ENCODE measurements around the gene OPTN.
"Not testable (repeated sequence)": the region's sequence is repeated elsewhere in the genome, so short reads cannot be mapped to it uniquely, and the experiment has no call there.

Gene OPTN

DNA sequence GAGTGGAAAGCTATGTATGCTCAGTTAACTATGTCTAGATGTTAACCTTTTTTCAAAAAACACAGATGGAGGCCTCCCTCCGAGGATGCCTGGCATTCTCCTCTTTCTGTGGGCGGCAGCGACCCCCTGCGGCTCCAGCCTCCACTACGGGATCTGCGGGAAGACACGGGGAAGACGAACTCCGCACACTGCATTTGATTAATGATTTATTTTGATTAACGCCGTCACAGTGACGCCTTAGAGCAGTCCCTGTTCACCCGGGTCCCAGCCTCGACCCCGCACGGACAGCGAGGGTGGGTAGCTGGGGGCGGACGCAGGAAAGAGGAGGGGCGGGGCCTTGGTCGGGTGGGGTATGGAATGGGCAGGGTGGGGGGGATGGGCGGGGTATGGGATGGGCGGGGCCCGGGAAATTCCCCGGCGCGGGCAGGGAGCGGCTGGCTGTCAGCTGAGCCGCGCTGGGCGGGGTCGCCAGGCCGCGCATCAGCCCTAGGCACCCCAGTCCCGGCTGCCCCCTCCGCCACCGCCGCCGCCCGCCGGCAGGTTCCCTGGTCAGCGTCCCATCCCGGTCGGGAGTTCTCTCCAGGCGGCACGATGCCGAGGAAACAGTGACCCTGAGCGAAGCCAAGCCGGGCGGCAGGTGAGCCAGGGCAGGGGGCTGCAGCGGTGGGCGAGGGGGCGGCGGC, at the start of gene OPTN:
OPTN (plus strand) TSS at position 498 of the 683 bp plus-strand sequence. CDS start 8,960 bp downstream, outside the sequence.
- no peak for DNase-seq

DNA sequence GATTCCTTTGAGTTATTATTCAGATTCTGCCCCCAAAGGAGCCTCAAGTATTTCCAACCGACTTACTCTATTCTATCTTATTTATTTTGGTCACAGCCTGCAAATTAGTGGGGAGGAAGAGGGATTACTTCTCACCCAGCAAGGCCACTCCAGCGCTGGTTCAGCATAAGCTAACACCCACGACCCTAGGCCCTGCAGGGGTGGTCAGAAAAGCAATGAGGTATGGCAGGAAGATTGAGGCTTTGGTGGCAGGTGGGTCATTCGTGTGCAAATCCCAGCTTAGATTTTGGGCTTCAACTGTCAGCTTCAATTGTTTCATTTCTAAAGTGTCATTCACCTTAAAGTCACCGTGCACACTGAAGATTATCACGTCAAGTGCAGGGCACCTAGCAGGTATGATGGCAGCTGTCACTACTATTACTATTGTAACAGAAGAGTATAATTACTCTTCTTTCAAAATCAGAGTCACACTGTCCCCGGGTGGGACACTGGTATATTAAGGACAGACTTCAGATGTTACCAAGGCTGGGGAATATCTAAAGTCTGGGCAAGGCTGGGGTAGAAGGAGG, 48.8 kb upstream of the OPTN start:
- DNase-seq: no peak

DNA sequence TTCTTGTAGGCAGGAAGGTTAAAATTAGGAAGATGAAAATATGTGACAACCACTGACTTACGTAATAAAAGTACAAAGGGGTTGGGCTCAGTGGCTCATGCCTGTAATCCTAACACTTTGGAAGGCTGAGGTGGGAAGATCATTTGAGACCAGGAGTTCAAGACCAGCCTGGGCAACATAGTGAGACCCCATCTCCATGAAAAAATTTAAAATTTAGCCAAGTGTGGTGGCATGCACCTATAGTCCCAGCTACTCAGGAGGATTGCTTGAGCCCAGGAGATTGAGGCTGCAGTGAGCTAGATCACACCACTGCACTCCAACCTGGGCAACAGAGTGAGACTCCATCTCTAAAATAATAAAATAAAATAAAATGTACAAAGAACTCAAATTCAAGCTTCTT, 46.8 kb upstream of the OPTN start:
- not testable (repeated sequence) for DNase-seq

DNA sequence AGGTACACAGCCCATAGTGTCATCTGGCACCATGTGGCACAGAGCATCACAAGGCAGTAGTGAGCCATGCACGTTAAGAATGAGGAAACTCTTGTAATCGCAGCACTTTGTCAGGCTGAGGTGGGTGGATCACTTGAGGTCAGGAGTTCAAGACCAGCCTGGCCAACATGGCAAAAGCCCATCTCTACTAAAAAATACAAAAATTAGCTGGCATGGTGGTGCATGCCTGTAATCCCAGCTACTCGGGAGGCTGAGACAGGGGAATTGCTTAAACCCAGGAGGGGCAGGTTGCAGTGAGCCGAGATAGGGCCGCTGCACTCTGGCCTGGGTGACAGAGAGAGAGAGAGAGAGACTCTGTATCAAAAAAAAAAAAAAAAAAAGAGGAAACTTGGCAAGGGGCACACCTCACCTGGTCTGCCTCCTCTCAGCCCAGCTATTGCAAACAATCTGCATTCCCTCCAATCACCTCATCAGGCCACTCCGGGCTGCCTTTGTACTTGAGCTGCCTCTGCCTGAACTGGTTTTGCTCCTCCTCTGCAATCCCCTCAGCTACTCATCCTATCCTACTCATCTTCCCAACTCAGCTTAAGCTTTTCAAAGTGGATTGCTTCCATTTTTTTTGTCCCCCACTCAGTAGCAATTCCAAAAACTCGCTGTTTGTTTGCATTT, 46.0 kb upstream of the OPTN start:
- no peak for DNase-seq

DNA sequence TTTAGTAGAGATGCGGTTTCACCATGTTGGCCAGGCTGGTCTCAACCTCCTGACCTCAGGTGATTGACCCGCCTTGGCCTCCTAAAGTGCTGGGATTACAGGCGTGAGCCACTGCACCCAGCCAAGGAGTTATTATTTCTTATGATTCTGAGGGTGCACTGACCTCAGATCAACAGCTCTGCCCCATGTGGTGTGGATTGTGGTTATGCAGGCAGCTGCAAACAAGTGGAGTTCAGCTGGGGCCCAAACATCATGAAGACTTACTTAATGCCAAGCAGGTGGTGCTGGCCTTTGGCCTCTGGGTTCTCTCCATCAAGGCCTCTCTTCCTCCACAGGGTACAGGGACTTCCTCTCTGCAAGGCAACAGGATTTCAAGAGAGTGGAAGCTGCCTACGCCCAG, 45.1 kb upstream of the OPTN start:
- DNase-seq: no peak

DNA sequence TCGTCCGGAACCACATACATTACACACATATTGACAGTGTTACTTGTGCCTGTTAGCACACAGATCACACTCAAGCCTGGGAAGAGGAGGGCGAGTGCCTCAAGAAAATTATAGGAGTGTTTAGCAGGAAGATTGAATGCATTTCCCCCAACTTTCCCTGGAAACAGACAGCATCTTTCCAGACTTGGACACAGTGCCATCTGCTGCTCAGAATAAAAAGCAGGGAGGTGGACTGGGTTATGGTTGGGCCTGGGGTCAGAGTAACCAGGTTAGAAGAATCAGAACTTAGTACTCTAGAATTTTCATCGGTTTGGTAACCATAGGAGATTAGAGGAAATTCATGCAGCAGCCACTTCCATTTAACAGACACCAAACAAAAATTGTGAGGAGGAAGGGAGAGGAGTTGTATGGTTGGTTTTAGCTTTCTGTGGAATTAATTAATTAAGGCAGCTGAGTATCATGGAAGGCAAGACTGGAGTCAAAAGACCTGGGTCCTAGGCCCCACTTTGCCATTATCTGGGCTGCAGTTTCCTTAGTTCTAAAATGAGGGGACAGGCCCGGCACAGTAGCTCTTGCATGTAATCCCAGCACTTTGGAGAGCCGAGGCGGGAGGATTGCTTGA, 43.4 kb upstream of the OPTN start:
- no peak for DNase-seq

DNA sequence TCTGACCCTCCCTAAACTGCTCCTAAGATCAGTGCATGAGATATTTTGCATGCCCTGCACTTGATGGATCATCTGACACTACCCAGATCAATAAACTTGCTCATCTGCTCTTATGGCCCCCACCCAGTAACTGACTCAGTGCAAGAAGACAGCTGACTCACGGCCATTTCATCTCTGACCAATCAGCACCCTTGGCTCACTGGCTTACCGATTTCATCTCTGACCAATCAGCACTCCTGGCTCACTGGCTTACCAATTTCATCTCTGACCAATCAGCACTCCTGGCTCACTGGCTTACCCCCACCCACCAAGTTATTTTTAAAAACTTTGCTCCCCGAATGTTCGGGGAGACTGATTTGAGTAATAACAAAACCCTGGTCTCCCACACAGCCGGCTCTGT, 37.2 kb upstream of the OPTN start:
- no peak for DNase-seq

DNA sequence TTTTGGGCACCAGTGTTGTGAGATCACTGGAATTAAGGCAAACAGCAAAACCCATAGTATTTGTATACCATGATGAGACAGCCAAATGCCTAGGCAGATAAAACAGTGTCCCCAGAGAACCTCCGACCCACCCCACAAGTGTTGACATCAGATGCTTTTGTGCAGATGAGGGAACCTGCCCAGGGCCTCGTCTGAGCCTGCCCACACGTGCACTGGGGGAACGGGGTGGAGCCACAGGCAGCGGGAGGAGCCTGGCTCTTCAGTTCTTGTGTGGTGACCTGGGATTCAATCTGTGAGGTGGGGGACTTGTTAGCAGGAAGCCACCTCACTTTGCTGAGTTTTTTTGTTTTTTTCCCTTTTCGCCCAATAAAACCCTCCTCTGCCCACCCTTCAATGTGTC, 33.4 kb upstream of the OPTN start:
- no peak for DNase-seq

DNA sequence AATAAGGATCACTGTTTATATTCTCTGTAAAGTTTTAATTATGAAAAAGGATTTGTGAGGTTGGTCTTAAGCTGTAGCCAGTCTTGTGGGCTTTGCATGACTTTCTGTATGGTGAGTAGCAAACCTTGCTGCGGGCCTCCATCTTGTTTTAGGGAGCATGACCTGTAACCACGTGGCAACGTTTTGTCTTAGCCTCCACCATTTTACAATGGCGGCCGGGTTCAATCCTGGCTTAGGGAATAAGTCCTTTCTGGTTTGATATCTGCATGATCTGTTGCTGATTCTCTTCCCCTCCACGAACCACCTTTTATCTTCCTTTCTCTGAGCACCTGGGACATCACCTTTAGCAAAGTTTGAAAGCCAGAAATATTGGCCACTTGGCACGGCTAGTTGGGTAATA, 32.5 kb upstream of the OPTN start:
- DNase-seq: no peak

DNA sequence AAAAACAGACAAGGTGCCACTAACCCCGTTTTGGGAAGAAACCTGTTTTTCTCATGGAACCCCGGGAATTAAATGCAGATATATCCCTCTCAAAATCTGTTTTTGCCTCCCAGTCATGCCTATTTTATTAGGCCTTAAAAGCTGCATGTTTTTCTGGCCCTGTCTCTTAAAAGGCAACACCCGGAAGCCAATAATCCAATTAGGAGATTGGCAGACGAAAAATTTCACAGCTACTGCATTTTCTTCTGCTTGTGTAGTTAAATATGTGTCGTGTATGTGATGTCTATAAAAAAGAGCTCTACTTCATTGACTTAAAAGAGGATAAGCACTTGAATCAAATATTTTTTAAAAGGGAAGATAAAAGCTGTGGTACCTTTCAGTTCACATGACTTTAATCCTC, 31.9 kb upstream of the OPTN start:
- no peak for DNase-seq

DNA sequence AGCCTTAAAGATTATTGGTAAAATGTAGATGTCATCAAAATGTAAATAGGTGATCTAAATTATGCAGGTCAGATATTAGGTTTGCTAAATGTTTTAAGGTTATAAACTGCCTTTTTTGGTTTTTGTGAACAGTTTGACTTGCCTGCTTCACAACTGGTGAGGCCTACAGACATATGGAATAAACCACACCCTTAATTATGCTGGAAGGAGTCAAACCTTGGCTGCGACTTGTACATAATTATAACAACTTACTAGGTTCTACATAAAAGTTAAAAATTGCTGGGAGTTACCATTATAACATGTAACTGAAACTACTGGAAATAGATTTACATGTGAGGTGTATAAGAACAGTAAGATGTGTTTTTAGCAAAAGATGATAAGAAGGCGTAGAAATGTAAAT, 31.5 kb upstream of the OPTN start:
- DNase-seq: no peak

DNA sequence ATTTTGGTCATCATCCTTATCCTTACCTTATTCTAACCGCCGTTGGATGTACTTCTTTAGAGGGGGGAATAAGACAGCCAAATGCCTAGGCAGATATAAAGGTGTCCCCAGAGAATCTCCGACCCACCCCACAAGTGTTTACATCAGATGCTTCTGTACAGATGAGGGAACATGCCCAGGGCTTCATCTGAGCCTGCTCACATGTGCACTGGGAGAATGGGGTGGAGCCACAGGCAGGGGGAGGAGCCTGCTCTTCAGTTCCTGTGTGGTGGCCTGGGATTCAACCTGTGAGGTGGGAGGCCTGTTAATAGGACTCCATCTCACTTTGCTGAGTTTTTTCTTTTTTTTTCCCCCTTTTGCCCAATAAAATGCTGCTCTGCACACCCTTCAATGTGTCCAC, 27.6 kb upstream of the OPTN start:
- DNase-seq: no peak

DNA sequence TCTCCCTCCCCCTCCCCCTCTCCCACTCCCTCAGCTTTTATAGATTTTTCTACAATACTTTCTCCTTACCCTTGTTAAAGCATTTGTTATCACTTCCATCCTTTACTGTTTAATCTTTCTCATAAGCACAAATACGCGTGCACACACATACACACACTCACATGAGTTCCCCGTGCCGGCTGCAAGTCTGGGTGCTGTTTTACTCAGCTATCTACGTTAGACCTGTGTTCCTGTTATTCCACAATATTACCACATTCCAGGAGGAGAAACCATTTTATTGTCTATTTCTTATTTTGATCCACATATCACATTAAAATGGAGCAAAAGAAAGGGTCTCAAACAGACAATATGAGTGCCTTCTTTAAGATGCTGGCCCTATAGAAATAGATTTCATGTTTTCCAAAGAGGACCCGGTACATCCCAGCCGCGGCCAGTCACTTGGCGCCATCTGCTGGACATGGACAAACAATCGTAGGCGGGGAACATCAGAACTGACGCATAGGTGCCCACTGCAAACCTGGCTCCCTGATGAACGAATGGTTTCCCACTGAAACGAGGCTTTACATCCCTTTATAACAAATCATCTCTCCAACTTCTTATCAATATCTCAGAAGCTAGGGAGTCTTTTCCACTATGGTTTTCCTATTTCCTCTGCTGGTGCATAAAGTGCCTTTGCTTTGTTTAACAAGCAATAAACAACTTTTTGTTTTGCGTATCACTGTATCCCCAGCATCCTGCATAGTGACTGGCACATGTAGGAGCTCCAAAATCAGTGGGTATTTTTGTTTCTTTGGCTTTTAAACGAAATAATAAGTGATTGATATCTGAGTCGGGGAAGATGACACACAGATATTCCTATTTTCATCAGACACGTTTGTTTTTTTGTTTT, 25.2 kb upstream of the OPTN start:
- DNase-seq: no peak

DNA sequence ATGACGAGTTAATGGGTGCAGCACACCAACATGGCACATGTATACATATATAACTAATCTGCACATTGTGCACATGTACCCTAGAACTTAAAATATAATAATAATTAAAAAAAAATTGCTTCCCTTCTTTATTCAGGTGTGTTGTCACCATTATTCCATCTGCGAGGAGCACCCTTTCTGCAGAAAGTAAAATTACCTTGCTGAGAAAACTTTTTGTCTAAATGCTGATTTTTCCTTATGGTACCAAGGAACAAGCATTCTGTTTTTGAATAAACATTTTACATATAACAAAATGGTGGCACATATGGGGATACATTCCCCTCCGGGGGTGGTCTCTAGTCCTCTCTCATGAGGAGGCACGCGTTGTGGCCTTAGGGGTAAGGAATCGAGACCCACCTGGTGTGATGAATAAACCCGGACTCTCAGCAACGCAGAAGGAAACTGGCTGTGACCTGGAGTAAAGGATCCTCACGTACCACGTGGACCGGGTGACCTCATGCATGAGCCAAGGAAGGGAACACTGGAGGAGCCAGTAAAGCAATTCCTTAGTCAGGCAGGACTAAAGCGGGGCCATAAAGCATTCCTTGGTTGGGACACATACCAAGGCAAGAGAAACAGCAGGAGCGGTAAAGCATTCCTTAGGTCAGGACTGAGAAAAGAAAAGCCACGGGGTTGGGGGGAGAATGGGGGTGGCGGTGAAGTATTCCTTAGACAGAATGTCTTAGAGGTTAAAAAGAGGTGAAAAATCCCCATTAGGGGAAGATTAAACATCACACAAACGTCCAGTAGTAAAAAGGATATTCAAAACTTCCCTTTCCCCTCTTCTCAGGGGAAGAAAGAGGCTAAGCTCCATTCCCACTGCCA, 20.8 kb upstream of the OPTN start:
- no peak for DNase-seq

DNA sequence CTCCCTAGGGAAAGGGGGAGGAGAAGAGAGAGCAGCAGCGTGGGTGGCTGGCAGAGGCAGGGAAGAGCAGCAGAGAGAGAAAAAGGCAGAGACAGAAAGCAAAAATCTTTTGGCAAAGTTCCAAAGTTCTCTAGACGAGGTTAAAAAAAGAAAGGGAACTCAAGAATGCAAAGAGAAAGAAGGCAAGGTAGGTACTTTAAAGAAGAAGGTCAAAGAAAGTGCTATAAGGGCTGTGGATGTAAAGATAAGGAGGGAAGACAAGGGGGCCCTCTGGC, 20.2 kb upstream of the OPTN start:
- DNase-seq: no peak

DNA sequence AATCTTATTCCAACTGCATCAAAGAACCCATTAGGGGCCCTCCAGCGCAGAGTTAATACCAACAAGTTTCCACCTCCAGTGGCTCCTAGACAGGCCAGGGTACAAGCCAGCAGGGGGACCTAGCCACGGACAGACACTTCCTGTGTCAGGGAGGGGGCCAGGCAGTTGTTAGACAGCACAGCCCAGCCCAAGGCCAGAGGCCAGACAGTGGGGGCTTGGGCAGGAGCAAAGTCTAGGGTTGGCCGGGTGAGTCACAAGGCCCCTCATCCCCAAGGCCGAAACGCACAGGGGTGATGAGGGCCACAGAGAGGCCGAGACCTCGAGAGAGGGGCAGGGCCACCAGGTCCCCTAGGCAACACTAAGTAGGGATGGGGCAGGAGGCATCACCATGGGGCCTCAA, 19.3 kb upstream of the OPTN start:
- no peak for DNase-seq

DNA sequence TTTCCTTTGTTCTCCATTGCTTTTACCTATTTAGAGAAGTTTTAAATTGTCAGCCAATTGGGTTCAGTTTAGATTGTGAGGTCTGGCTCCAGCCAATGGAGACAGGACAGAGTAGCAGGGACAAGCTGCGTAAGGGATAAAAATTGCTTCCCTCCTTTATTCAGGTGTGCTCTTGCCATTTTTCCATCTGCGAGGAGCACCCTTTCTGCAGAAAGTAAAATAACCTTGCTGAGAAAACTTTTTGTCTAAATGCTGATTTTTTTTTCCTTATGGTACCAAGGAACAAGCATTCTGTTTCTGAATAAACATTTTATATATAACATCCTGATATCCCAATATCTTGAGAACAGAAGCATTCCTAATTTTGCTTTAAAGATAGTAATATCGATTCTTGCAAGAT, 16.3 kb upstream of the OPTN start:
- not testable (repeated sequence) for DNase-seq

DNA sequence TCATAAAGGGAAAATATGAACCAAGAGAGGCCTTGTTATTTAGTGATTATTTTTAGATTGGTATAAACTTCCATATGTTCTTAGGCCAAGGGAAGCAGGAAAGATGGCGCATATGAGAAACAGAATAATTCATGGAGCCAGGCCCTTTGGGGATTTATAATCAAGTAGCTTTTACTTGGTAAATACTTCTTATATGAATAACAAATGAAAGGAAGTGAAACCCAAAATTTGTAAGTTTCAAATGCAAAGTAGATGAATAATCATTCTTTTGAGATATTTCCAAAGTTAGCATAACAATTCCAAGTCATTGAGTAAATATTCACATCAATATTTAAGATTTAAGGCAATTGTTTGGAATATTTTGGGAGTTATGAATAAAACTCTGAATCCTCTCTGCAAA, 13.9 kb upstream of the OPTN start:
- DNase-seq: no peak

DNA sequence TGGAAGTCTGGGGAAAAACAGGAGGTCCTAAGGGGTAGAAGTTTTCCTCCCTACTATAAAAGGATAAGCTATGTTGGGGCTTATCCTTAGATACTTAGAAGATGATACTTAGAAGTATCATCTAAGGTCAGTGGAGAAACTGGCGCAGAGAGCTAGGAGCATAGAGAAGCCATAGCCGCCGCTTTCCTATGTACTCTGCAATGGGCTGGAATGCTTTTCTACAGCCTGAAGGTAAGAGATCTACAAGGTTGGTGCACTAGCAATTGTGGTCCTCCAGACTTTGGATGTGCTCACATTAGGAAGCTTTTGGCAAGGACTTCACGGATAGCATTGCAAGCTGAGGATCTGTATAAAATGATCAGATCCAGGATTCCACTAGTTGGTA, 12.4 kb upstream of the OPTN start:
- no peak for DNase-seq

DNA sequence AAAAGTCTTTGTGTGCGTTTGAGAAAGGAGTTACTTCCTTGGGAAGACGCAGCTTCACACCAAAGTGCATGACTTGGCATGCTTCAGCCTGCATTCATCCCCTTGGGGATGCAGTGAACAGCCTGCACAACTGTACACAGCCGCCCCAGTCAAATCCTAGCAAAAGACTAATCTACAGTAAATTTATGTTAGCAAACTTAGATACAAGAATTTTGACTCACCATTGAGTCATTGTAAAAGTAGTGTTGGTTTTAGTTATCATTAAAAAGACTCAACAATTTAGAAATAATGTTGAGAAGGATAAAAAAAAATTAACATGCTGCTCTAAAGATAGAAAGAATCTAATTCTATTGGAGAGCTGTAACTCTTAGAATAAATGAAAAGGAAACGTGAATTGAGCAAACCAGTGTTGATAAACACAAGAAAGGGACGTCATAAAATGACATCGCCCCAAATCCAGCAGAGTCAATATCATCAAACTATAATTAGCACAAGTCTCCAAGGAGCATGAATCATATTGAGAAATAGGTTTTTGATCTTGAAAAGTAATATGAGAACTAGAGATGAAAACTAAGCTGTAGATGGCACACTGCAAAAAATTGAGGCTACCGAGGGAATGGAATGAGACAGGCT, 11.9 kb upstream of the OPTN start:
- DNase-seq: no peak

DNA sequence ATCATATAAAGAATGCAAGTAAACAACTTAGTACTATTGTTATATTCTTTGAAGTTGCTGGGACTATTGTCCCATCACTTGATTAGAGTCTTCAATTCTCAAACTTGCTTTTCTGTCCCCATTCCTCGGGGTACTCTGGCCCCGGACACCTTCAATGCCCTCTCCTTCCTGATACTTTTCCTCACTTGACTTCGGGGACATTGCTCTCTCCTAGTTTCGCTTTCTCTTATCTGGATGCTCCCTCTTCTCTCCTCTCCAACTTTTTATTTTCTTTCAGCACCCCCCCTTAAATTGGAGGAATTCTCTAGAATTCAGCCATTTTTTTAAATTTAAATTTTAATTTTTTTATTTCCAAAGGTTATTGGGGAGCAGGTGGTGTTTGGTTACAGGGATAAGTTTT, 10.6 kb upstream of the OPTN start:
- no peak for DNase-seq

DNA sequence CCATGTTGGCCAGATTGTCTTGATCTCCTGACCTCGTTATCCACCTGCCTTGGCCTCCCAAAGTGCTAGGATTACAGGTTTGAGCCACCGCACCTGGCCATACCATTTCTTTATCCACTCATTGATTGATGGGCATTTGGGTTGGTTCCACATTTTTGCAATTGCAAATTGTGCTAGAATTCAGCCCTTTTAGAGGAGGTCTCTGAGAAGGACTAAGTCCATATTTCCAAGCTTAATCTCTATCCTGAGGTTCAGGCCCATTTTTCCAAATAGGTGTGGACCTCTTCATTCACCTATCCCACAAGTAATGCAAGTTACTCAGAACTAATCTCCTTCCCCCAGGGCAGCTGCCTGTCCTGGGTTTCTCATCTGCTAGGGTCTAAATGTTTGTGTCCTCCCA, 9.7 kb upstream of the OPTN start:
- no peak for DNase-seq

Measured in SIG-M5 (cell line).